ENCODE measurements around the gene OSBPL2. TPM values are rescaled to one million over a fixed set of nuclear protein-coding genes. Genes with fewer than 3 reads are reported as not detected.

OSBPL2 gene
- total RNA-seq, 1 experiment from 2014 or later, result 36.9 TPM

DNA sequence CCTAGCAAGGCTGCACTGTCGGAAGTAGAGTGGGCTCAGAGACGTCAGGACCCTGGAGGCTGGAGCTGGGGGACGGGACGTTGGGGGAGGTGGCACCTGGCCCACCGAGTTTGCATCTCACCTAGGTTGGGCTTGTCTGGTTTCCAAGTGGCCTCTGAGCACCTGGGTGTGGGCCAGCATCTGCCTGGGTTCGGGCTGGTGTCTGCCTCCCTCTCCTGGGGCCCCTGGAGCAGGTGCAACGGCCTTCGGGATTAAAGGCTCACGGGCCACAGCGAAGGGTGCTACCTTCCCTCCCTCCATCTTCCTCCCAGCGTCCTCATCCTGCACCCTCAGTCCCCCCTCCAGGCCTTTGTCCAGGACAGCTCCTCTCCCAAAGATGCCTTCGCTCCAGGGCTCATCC, 24.3 kb upstream of the OSBPL2 start:
- Histone ChIP-seq H3K9ac (ENCODE audit: low read length) (no peak overlapping the region), H3K9me3 (ENCODE audit: control insufficient read depth in 1 of 2, insufficient read depth in 1 of 2, low read depth in 1 of 2, low read length in 2 of 2) (no peaks in the 10 kb centered on the region), H3K4me1 (ENCODE audit: control insufficient read depth in 1 of 2, insufficient read depth in 2 of 2, low read length in 2 of 2) (peaks cover 0 to 5% of the 10 kb centered on the region in 2 experiments; a peak in 1 of 4 replicates), H3K9me2 (ENCODE audit: insufficient read depth) (no peaks in the 10 kb centered on the region), H3K79me2 (ENCODE audit: insufficient read depth, low read length) (no peaks in the 10 kb centered on the region), H3K4me2 (ENCODE audit: low read length) (no peak overlapping the region), H3K36me3 (ENCODE audit: control insufficient read depth in 1 of 2, insufficient read depth in 2 of 2, low read length in 2 of 2) (no peaks in the 10 kb centered on the region), H3K4me3 (replicated peaks in 1 of 2; ENCODE audit: low read depth in 1 of 2, low read length in 2 of 2) (no peak overlapping the region), H4K20me1 (ENCODE audit: insufficient read depth) (no peaks in the 10 kb centered on the region), H2AFZ (ENCODE audit: low read depth, low read length, poor library complexity, severe bottlenecking) (no peak overlapping the region), H3K27ac (ENCODE audit: low read depth, low read length) (no peak overlapping the region), H3K27me3 (ENCODE audit: insufficient read depth, low read length) (peaks cover 11% of the 10 kb centered on the region; the same call in 1 of the 2 replicates)
- DNase-seq (ENCODE audit: low read depth, low spot score) (no peak), ATAC-seq (no peak)
- intact Hi-C loops (cut with micrococcal nuclease), result no loop called here
- RAD21 ChIA-PET (ENCODE audit: low non-redundant PET in 1 of 2, low total read pairs in 2 of 2, uncharacterized antibody in 2 of 2, unreplicated experiment in 2 of 2), result no interaction called here
- TF ChIP-seq, protein P1, sequence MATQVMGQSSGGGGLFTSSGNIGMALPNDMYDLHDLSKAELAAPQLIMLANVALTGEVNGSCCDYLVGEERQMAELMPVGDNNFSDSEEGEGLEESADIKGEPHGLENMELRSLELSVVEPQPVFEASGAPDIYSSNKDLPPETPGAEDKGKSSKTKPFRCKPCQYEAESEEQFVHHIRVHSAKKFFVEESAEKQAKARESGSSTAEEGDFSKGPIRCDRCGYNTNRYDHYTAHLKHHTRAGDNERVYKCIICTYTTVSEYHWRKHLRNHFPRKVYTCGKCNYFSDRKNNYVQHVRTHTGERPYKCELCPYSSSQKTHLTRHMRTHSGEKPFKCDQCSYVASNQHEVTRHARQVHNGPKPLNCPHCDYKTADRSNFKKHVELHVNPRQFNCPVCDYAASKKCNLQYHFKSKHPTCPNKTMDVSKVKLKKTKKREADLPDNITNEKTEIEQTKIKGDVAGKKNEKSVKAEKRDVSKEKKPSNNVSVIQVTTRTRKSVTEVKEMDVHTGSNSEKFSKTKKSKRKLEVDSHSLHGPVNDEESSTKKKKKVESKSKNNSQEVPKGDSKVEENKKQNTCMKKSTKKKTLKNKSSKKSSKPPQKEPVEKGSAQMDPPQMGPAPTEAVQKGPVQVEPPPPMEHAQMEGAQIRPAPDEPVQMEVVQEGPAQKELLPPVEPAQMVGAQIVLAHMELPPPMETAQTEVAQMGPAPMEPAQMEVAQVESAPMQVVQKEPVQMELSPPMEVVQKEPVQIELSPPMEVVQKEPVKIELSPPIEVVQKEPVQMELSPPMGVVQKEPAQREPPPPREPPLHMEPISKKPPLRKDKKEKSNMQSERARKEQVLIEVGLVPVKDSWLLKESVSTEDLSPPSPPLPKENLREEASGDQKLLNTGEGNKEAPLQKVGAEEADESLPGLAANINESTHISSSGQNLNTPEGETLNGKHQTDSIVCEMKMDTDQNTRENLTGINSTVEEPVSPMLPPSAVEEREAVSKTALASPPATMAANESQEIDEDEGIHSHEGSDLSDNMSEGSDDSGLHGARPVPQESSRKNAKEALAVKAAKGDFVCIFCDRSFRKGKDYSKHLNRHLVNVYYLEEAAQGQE (IDR thresholded peaks at IDR 0.05; ENCODE audit: low read depth), result no peak
- no TSS peak for BruUV-seq (replicated peaks)
- POLR2A ChIA-PET, result no interaction called here
- CTCF ChIA-PET, result no interaction called here

GRCh38 chr20:62215020-62215990, 23.0 kb upstream of the OSBPL2 start:
- Histone ChIP-seq H3K9me2 (ENCODE audit: insufficient read depth) (no peaks in the 10 kb centered on the region), H4K20me1 (ENCODE audit: insufficient read depth) (no peaks in the 10 kb centered on the region), H3K9me3 (ENCODE audit: control insufficient read depth in 1 of 2, insufficient read depth in 1 of 2, low read depth in 1 of 2, low read length in 2 of 2) (no peaks in the 10 kb centered on the region), H3K79me2 (ENCODE audit: insufficient read depth, low read length) (no peaks in the 10 kb centered on the region), H3K4me3 (replicated peaks in 1 of 2; ENCODE audit: low read depth in 1 of 2, low read length in 2 of 2) (no peak overlapping the region), H3K36me3 (ENCODE audit: control insufficient read depth in 1 of 2, insufficient read depth in 2 of 2, low read length in 2 of 2) (no peaks in the 10 kb centered on the region), H3K27me3 (ENCODE audit: insufficient read depth, low read length) (peaks cover 11% of the 10 kb centered on the region; the same call in 1 of the 2 replicates), H3K27ac (ENCODE audit: low read depth, low read length) (no peak overlapping the region), H3K4me1 (ENCODE audit: control insufficient read depth in 1 of 2, insufficient read depth in 2 of 2, low read length in 2 of 2) (no peaks in the 10 kb centered on the region), H3K4me2 (ENCODE audit: low read length) (no peak overlapping the region), H3K9ac (ENCODE audit: low read length) (no peak overlapping the region), H2AFZ (ENCODE audit: low read depth, low read length, poor library complexity, severe bottlenecking) (no peak overlapping the region)
- ChIA-PET RAD21 (ENCODE audit: low non-redundant PET in 1 of 2, low total read pairs in 2 of 2, uncharacterized antibody in 2 of 2, unreplicated experiment in 2 of 2) (no interaction called here), POLR2A (no interaction called here), CTCF (no interaction called here)
- TF ChIP-seq SRF (IDR thresholded peaks at IDR 0.05; ENCODE audit: low read depth), result no peak
- TF ChIP-seq, protein P1 (IDR thresholded peaks at IDR 0.05; ENCODE audit: low read depth), result no peak
- TF ChIP-seq CEBPB (IDR thresholded peaks at IDR 0.05; ENCODE audit: low read depth), result no peak
- BruUV-seq (replicated peaks), result no TSS peak
- DNase-seq (ENCODE audit: low read depth, low spot score) (no peak), ATAC-seq (no peak)
- intact Hi-C loops (cut with micrococcal nuclease), result no loop called here

Data from HCT116 (cell line).